ENCODE results near the gene BCAS3. TPM values are rescaled to one million over a fixed set of nuclear protein-coding genes. Genes with fewer than 3 reads are reported as not detected.

Gene BCAS3
- total RNA-seq, 1 donor from 2014 or later = 22.6 TPM

DNA sequence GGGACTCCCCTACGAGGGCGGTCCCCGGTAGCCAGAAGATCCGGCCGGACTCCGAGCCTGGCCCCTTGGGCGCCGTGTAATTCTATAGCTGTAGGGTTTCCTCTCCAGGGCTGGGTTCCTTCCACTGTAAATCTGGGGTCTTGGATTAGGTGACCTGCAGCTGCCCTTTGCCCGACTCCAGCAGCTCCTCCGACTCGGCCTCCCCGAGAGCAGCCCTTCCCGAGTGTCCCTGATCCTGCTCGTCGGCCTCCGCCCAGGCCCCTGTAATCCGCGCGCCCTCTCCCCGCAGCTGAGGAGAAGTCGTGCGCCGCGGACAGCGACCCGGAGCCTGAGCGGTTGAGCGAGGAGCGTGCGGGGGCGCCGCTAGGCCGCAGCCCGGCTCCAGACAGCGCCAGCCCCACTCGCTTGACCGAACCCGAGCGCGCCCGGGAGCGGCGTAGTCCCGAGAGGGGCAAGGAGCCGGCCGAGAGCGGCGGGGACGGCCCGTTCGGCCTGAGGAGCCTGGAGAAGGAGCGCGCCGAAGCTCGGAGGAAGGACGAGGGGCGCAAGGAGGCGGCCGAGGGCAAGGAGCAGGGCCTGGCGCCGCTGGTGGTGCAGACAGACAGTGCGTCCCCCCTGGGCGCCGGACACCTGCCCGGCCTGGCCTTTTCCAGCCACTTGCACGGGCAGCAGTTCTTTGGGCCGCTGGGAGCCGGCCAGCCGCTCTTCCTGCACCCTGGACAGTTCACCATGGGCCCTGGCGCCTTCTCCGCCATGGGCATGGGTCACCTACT lies 727.4 kb downstream of the BCAS3 start:
- Mint-ChIP-seq H3K4me3 (ENCODE audit: unreplicated experiment) (no peak overlapping the region), H3K4me1 (ENCODE audit: low read depth) (peaks cover 16% of the 10 kb centered on the region), H3K27me3 (ENCODE audit: low read depth) (no peaks in the 10 kb centered on the region), H3K9me3 (ENCODE audit: low read depth) (no peaks in the 10 kb centered on the region), H3K27ac (ENCODE audit: unreplicated experiment) (no peak overlapping the region), H3K36me3 (ENCODE audit: low read depth) (peaks cover 6% of the 10 kb centered on the region)
- DNase-seq (ENCODE audit: low spot score) = peak; percentile 92
- TF ChIP-seq, protein P1, sequence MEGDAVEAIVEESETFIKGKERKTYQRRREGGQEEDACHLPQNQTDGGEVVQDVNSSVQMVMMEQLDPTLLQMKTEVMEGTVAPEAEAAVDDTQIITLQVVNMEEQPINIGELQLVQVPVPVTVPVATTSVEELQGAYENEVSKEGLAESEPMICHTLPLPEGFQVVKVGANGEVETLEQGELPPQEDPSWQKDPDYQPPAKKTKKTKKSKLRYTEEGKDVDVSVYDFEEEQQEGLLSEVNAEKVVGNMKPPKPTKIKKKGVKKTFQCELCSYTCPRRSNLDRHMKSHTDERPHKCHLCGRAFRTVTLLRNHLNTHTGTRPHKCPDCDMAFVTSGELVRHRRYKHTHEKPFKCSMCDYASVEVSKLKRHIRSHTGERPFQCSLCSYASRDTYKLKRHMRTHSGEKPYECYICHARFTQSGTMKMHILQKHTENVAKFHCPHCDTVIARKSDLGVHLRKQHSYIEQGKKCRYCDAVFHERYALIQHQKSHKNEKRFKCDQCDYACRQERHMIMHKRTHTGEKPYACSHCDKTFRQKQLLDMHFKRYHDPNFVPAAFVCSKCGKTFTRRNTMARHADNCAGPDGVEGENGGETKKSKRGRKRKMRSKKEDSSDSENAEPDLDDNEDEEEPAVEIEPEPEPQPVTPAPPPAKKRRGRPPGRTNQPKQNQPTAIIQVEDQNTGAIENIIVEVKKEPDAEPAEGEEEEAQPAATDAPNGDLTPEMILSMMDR (IDR thresholded peaks at IDR 0.05) = no peak

GRCh38 chr17:61405686-61406536 lies 728.3 kb downstream of the BCAS3 start:
- DNase-seq (ENCODE audit: low spot score) = peak; percentile 86
- H3K36me3 Mint-ChIP-seq (ENCODE audit: low read depth) = peaks cover 6% of the 10 kb centered on the region
- H3K4me3 Mint-ChIP-seq (ENCODE audit: unreplicated experiment) = no peak overlapping the region
- TF ChIP-seq, protein P1 (IDR thresholded peaks at IDR 0.05) = no peak
- H3K27ac Mint-ChIP-seq (ENCODE audit: unreplicated experiment) = no peak overlapping the region
- peaks cover 20% of the 10 kb centered on the region for H3K4me1 Mint-ChIP-seq (ENCODE audit: low read depth)
- no peaks in the 10 kb centered on the region for H3K27me3 Mint-ChIP-seq (ENCODE audit: low read depth)
- no peaks in the 10 kb centered on the region for H3K9me3 Mint-ChIP-seq (ENCODE audit: low read depth)

DNA sequence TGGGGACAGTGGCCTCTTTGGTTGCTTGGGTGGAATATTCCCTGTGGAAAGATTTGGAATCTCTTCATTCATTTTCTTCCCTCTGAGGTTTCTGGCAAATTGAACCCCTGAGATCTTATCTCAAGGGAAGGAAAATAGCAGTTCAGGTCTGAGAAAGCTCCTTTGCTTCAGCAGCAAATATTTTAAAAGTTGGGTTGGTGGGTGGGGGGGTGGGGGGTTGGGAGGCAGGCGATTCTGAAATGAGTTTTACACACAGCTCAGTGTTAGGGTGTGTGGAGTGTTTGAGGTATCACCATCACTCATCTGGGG lies 728.8 kb downstream of the BCAS3 start:
- Mint-ChIP-seq H3K4me1 (ENCODE audit: low read depth) (peaks cover 15% of the 10 kb centered on the region), H3K4me3 (ENCODE audit: unreplicated experiment) (no peak overlapping the region), H3K9me3 (ENCODE audit: low read depth) (no peaks in the 10 kb centered on the region), H3K27me3 (ENCODE audit: low read depth) (no peaks in the 10 kb centered on the region), H3K36me3 (ENCODE audit: low read depth) (peaks cover 6% of the 10 kb centered on the region), H3K27ac (ENCODE audit: unreplicated experiment) (no peak overlapping the region)
- no peak for DNase-seq (ENCODE audit: low spot score)
- TF ChIP-seq, protein P1 (IDR thresholded peaks at IDR 0.05) = no peak

GRCh38 chr17:61406971-61407911 lies 729.6 kb downstream of the BCAS3 start:
- Mint-ChIP-seq H3K9me3 (ENCODE audit: low read depth) (no peaks in the 10 kb centered on the region), H3K36me3 (ENCODE audit: low read depth) (peaks cover 6% of the 10 kb centered on the region), H3K4me1 (ENCODE audit: low read depth) (peaks cover 13% of the 10 kb centered on the region), H3K27ac (ENCODE audit: unreplicated experiment) (no peak overlapping the region), H3K27me3 (ENCODE audit: low read depth) (no peaks in the 10 kb centered on the region), H3K4me3 (ENCODE audit: unreplicated experiment) (no peak overlapping the region)
- DNase-seq (ENCODE audit: low spot score) = peak; percentile 40
- TF ChIP-seq, protein P1 (IDR thresholded peaks at IDR 0.05) = no peak
